Brain microvascular endothelial cell (primary cell): ENCODE results near the gene PTPRQ.
A peak's percentile ranks its signal among the peaks of the same experiment; 100 is the strongest.

Experiments used
- DNase-seq: peaks from one replicate; pipeline ENCODE4 v3.0.0-alpha.2; 2020
- H3K27ac ChIP-seq: fragments of 250-450 bp; sonication (Bioruptor Pico); 2 replicates; pipeline ENCODE4 v1.5.1; 2020; ENCODE audit warnings: mild to moderate bottlenecking, moderate library complexity
- H3K27me3 ChIP-seq: fragments of 250-450 bp; sonication (Bioruptor Pico); replicated peaks from 2 replicates; pipeline ENCODE4 v1.5.1; 2020; ENCODE audit warnings: mild to moderate bottlenecking
- H3K36me3 ChIP-seq: fragments of 250-450 bp; sonication (Bioruptor Pico); replicated peaks from 2 replicates; pipeline ENCODE4 v1.5.1; 2020; ENCODE audit warnings: mild to moderate bottlenecking
- H3K4me3 ChIP-seq: 2 replicates; pipeline ENCODE4 v1.5.1; 2011; ENCODE audit warnings: low read depth, mild to moderate bottlenecking, control low read depth, low read length, moderate library complexity
- in situ Hi-C: cut with HindIII; loops from 2 replicates; pipeline ENCODE4 v1.10.0; 2017; ENCODE audit warnings: low sequenced_read_pairs, low pct_ligation_motif_present
- TF ChIP-seq, protein P1 (sequence below): IDR thresholded peaks from 2 replicates; pipeline ENCODE4 v1.5.1; 2011; ENCODE audit warnings: low read depth, mild to moderate bottlenecking, moderate library complexity, low read length, control low read depth, inconsistent platforms; ENCODE audit errors: missing control alignments

PTPRQ gene, protein sequence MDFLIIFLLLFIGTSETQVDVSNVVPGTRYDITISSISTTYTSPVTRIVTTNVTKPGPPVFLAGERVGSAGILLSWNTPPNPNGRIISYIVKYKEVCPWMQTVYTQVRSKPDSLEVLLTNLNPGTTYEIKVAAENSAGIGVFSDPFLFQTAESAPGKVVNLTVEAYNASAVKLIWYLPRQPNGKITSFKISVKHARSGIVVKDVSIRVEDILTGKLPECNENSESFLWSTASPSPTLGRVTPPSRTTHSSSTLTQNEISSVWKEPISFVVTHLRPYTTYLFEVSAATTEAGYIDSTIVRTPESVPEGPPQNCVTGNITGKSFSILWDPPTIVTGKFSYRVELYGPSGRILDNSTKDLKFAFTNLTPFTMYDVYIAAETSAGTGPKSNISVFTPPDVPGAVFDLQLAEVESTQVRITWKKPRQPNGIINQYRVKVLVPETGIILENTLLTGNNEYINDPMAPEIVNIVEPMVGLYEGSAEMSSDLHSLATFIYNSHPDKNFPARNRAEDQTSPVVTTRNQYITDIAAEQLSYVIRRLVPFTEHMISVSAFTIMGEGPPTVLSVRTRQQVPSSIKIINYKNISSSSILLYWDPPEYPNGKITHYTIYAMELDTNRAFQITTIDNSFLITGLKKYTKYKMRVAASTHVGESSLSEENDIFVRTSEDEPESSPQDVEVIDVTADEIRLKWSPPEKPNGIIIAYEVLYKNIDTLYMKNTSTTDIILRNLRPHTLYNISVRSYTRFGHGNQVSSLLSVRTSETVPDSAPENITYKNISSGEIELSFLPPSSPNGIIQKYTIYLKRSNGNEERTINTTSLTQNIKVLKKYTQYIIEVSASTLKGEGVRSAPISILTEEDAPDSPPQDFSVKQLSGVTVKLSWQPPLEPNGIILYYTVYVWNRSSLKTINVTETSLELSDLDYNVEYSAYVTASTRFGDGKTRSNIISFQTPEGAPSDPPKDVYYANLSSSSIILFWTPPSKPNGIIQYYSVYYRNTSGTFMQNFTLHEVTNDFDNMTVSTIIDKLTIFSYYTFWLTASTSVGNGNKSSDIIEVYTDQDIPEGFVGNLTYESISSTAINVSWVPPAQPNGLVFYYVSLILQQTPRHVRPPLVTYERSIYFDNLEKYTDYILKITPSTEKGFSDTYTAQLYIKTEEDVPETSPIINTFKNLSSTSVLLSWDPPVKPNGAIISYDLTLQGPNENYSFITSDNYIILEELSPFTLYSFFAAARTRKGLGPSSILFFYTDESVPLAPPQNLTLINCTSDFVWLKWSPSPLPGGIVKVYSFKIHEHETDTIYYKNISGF (N-terminal part only)

DNA sequence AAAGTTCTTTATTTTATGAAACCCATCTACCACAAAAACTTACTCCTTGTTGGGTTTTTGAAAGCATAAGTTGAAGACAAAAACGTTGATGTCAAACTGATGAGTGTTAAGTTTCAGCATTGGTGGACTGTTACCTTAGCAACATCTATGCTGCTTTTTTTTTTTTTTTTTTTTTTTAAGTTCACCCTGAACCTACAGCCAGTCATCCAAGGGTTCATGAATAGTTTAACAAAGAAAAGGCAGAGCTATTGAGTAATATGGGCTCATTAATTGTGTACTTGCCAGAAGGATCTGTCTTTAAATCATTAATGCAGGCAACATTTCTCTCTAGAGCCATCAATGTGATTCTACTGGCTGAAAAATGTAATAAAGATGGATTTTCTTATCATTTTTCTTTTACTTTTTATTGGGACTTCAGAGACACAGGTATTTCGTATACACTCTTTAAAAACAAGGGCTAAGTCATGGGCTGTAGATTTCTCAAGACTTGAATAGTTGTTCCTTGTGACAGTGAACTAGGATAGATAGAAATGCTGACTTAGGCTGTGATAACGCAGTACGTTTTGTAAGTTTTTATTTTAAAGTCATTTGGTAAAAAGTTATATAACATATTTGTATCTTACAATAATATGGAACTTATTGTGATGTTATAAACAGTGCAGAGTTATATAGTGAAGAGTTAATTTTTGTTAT is at the start of gene PTPRQ:
Gene PTPRQ, plus strand, starts transcription at position 262 of the 693 bp plus-strand sequence. Its CDS starts 111 bp downstream, at position 373.
- Histone ChIP-seq H3K36me3 (no peaks in the 10 kb centered on the region), H3K27ac (peak within 1 kb of the TSS; percentile 46), H3K4me3 (no peak within 1 kb of the TSS), H3K27me3 (no peaks in the 10 kb centered on the region)
- in situ Hi-C loops, result no loop called here
- TF ChIP-seq, protein P1, sequence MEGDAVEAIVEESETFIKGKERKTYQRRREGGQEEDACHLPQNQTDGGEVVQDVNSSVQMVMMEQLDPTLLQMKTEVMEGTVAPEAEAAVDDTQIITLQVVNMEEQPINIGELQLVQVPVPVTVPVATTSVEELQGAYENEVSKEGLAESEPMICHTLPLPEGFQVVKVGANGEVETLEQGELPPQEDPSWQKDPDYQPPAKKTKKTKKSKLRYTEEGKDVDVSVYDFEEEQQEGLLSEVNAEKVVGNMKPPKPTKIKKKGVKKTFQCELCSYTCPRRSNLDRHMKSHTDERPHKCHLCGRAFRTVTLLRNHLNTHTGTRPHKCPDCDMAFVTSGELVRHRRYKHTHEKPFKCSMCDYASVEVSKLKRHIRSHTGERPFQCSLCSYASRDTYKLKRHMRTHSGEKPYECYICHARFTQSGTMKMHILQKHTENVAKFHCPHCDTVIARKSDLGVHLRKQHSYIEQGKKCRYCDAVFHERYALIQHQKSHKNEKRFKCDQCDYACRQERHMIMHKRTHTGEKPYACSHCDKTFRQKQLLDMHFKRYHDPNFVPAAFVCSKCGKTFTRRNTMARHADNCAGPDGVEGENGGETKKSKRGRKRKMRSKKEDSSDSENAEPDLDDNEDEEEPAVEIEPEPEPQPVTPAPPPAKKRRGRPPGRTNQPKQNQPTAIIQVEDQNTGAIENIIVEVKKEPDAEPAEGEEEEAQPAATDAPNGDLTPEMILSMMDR, result no peak
- no peak for DNase-seq

DNA sequence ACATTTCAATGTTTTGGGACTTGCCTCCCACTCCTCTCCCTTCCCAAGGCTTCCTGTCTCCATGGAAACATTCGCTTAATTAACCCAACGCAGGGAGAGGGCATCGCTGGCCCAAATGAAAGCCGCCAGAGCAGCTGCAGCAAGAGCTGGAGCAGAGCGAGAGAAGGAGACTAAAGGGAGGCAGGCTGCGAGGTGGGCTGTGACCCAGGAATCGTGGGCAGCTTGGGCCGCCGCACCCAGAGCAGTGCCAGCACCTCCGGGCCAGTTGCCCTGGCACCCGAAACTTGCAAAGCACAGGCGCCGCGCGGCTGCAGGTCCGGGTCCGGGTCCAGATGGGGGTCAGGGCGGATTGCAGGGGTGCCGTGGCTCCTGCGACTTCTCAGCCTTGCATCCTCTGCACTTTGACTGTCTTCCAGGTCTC is 43.5 kb upstream of the PTPRQ start:
- TF ChIP-seq, protein P1, result no peak
- Histone ChIP-seq H3K36me3 (no peaks in the 10 kb centered on the region), H3K4me3 (peak overlapping the region; percentile 55), H3K27me3 (no peaks in the 10 kb centered on the region), H3K27ac (no peak overlapping the region)
- no peak for DNase-seq
- in situ Hi-C loops, result no loop called here

GRCh38 chr12:80401191-80401590 is 42.8 kb upstream of the PTPRQ start:
- TF ChIP-seq, protein P1, result no peak
- DNase-seq, result no peak
- Histone ChIP-seq H3K27me3 (no peaks in the 10 kb centered on the region), H3K4me3 (peak overlapping the region; percentile 55), H3K27ac (no peak overlapping the region), H3K36me3 (no peaks in the 10 kb centered on the region)
- in situ Hi-C loops, result no loop called here

GRCh38 chr12:80404629-80405028 is 39.4 kb upstream of the PTPRQ start:
- Histone ChIP-seq H3K36me3 (no peaks in the 10 kb centered on the region), H3K4me3 (no peak overlapping the region), H3K27me3 (no peaks in the 10 kb centered on the region), H3K27ac (no peak overlapping the region)
- TF ChIP-seq, protein P1, result no peak
- DNase-seq, result no peak
- in situ Hi-C loops, result no loop called here

DNA sequence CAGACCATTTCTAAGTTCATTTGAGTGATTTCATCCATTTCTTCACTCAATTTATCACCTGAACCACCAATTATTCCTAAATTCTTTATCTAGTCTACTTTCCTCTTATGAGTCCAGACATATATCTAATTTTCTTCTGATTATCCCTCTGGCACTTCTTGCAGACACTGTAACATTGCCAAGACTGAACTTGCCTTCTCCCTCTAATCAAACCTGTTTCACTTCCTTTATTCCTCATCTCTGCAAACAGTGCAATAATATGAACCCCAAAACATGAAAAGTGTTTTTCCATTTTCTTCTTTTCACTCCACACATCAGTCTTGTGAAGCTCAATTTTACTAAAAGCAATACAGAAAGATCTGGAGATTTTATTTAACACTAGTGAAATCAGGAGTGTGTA is 37.8 kb upstream of the PTPRQ start:
- DNase-seq, result no peak
- in situ Hi-C loops, result no loop called here
- TF ChIP-seq, protein P1, result no peak
- no peak overlapping the region for H3K4me3 ChIP-seq
- no peak overlapping the region for H3K27ac ChIP-seq
- H3K27me3 ChIP-seq, result no peaks in the 10 kb centered on the region
- H3K36me3 ChIP-seq, result no peaks in the 10 kb centered on the region
